Measurements from ENCODE around the gene CYP2S1. TPM values are rescaled to one million over a fixed set of nuclear protein-coding genes. Genes with fewer than 3 reads are reported as not detected.

Gene CYP2S1
- total RNA-seq, 4 donors from 2014 or later = 0.42 to 1.4 (median 0.63) TPM

DNA sequence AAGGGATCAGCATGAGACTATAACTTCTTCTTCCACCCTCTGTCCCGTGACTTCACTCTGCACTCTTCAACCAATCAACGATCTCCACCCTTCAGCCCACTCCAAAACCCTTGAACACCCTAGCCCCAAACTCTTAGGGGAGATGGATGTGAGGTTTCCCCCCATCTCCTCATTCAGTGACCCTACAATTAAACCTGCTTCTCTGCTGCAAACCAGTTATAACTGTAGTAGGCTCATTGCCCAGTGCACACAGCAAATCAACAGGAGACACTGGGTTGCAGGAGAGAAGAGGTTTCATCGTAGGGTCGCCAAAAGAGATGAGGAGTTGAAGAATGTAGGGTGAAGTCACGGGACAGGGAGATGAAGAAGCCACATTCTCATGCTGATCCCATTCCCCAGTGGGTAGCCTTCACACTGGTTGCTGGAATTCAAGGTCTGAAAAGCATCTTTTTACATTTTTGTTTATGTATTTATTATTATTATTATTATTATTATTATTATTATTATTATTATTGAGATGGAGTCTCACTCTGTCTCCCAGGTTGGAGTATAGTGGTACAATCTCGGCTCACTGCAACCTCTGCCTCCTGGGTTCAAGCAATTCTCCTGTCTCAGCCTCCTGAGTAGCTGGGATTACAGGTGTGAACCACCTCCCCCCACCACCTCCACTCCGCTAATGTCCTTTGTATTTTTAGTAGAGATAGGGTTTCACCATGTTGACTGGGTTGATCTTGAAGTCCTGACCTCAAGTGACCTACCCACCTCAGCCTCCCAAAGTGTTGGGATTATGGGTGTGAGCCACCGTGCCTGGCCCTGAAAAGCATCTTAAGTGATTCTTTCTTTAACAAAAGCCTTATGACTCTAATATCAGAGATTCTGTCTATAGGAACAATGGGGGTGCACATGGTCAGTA is 5.8 kb upstream of the CYP2S1 start:
- Histone ChIP-seq H3K36me3 (no peaks in the 10 kb centered on the region), H3K4me3 (no peak overlapping the region), H3K27me3 (peaks cover 0 to 33% of the 10 kb centered on the region in 2 donors), H3K4me1 (no peaks in the 10 kb centered on the region), H3K9me3 (no peaks in the 10 kb centered on the region), H3K27ac (no peak overlapping the region)
- TF ChIP-seq EP300 (IDR thresholded peaks at IDR 0.05) = no peak
- TF ChIP-seq, protein P1, sequence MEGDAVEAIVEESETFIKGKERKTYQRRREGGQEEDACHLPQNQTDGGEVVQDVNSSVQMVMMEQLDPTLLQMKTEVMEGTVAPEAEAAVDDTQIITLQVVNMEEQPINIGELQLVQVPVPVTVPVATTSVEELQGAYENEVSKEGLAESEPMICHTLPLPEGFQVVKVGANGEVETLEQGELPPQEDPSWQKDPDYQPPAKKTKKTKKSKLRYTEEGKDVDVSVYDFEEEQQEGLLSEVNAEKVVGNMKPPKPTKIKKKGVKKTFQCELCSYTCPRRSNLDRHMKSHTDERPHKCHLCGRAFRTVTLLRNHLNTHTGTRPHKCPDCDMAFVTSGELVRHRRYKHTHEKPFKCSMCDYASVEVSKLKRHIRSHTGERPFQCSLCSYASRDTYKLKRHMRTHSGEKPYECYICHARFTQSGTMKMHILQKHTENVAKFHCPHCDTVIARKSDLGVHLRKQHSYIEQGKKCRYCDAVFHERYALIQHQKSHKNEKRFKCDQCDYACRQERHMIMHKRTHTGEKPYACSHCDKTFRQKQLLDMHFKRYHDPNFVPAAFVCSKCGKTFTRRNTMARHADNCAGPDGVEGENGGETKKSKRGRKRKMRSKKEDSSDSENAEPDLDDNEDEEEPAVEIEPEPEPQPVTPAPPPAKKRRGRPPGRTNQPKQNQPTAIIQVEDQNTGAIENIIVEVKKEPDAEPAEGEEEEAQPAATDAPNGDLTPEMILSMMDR (IDR thresholded peaks at IDR 0.05) = no peak
- TF ChIP-seq POLR2A (IDR thresholded peaks at IDR 0.05) = no peak
- no peak for DNase-seq (ENCODE audit: low spot score in 2 of 2)
- 68 to 69% methylated on average over 8 of the region's 8 CpGs for WGBS, 2 donors

DNA sequence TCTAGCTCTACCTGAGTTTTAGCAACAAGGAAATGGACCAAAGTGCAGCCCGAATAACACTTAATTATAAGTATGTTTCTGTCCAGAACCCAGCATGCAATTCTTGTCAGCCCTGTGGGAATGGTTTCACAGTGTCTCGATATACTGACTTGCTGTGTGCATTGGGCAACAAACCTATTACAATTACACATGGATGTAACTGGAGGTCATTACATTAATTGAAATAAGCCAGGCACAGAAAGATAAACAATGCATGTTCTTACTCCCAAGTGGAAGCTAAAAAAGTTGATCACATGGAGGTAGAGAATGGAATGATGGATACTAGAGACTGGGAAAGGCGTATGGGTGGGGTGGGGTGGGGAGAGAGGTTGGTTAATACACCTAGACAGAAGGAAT is 5.1 kb upstream of the CYP2S1 start:
- Histone ChIP-seq H3K27ac (no peak overlapping the region), H3K9me3 (no peaks in the 10 kb centered on the region), H3K4me1 (peaks cover 0 to 5% (median 0%) of the 10 kb centered on the region in 4 donors), H3K27me3 (peaks cover 0 to 39% of the 10 kb centered on the region in 2 donors), H3K4me3 (no peak overlapping the region), H3K36me3 (no peaks in the 10 kb centered on the region)
- no peak for DNase-seq (ENCODE audit: low spot score in 2 of 2)
- 69 to 81% methylated on average over 3 of the region's 3 CpGs for WGBS, 2 donors
- TF ChIP-seq, protein P1 (IDR thresholded peaks at IDR 0.05) = no peak
- TF ChIP-seq EP300 (IDR thresholded peaks at IDR 0.05) (no peak), POLR2A (IDR thresholded peaks at IDR 0.05) (no peak)

DNA sequence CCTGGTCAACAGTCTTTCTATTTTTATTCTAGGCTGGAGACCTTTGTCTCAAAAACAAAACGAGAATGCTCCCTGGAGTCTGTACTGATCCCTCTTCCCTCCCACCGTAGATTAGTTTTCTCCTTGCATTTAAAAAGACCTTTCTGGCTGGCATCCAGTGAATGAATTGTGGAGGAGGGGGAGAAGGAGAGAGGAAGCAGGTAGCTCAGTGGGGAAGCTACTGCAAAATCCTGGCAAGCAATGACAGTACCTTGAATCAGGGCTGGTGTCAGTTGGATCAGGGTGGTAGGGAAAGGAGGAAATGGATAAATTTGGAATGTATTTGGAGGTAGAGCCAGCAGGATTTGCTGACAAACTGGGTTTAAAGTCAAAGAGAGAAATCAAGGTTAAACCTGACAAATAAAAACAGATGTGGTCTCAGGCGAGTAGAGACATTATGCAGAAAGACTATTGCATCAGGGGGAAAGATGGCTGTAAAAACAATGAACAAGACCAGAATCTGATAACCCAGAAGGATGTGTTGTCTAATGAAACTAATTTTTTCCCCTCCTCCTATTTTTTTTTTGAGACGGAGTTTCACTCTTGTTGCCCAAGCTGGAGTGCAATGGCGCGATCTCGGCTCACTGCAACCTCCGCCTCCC is 3.5 kb upstream of the CYP2S1 start:
- H3K27ac ChIP-seq = no peak overlapping the region
- peaks cover 0 to 10% (median 0%) of the 10 kb centered on the region in 4 donors for H3K4me1 ChIP-seq
- DNase-seq (ENCODE audit: low spot score in 2 of 2) = no peak
- peaks cover 0 to 52% of the 10 kb centered on the region in 2 donors for H3K27me3 ChIP-seq
- WGBS, 2 donors = 56 to 58% methylated on average over 8 of the region's 8 CpGs
- no peaks in the 10 kb centered on the region for H3K36me3 ChIP-seq
- TF ChIP-seq EP300 (IDR thresholded peaks at IDR 0.05) (no peak), POLR2A (IDR thresholded peaks at IDR 0.05) (no peak)
- TF ChIP-seq, protein P1 (IDR thresholded peaks at IDR 0.05) = no peak
- H3K4me3 ChIP-seq = no peak overlapping the region
- no peaks in the 10 kb centered on the region for H3K9me3 ChIP-seq

DNA sequence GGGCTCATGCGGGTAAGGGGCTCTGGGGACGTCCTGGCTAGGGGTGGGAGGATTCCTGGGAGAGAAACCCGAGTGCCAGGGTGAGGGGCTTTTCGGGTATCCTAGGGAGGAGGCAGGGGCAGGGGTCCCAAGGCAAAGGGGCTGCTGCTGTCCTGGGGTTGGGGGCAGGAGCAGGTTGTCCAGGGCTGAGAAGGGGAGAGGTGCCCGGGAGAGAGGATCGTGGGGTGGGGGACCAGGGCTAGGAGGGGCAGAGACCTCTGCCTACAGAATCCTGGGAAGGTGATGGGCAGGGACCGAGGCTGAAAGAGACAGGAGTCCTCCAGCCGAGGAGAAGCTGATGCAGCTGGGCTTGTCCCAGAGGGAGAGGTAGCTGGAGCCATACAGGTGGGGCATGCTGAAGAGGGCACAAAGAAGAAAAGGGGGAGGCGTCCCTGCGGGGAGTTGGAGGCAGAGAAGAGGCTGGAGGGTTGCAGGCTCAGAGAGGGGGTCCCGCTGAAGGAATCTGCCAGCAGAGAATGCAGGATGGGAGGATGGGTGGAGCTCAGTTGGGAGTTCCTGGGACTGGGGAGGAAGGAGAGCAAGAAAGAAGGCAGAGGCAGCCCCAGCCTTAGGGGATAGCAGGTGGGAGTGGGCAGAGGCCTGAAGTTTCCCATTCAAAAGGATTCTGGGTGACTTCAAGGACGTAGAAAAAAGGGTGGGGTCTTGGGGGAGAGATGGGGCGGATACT is 574 bp downstream of the CYP2S1 start:
- TF ChIP-seq EP300 (IDR thresholded peaks at IDR 0.05) (no peak), POLR2A (IDR thresholded peaks at IDR 0.05) (no peak)
- TF ChIP-seq, protein P1 (IDR thresholded peaks at IDR 0.05) = no peak
- H3K4me3 ChIP-seq = peak overlapping the region in 2 of 4 donors; percentile 39 to 42
- H3K4me1 ChIP-seq = peaks cover 0 to 10% (median 0%) of the 10 kb centered on the region in 4 donors
- no peaks in the 10 kb centered on the region for H3K9me3 ChIP-seq
- H3K27me3 ChIP-seq = peaks cover 0 to 56% of the 10 kb centered on the region in 2 donors
- DNase-seq (ENCODE audit: low spot score in 2 of 2) = no peak
- H3K27ac ChIP-seq = no peak overlapping the region
- 17 to 21% methylated on average over 12 to 13 of the region's 13 CpGs for WGBS, 2 donors
- no peaks in the 10 kb centered on the region for H3K36me3 ChIP-seq
